ENCODE measurements around the gene IRF9.
"Not testable (repeated sequence)": the region's sequence is repeated elsewhere in the genome, so short reads cannot be mapped to it uniquely, and the experiment has no call there.

Gene IRF9

GRCh38 chr14:24196071-24197055 lies 35.3 kb downstream of the IRF9 start:
- no peak for TF ChIP-seq CTCF (IDR thresholded peaks at IDR 0.05)
- peak overlapping the region; percentile 92 for H3K27ac ChIP-seq

- TF ChIP-seq CTCF (IDR thresholded peaks at IDR 0.05) (no peak), ZFX (IDR thresholded peaks at IDR 0.05; ENCODE audit: borderline replicate concordance) (no peak)
- peak overlapping the region; percentile 92 for H3K27ac ChIP-seq
These were observed 36.0 kb downstream of the IRF9 start for GRCh38 chr14:24197056-24197450.

- TF ChIP-seq ZFX (IDR thresholded peaks at IDR 0.05; ENCODE audit: borderline replicate concordance) (no peak), CTCF (IDR thresholded peaks at IDR 0.05) (no peak)
- no peak overlapping the region for H3K27ac ChIP-seq
These were observed 37.9 kb downstream of the IRF9 start for GRCh38 chr14:24198814-24199524.

GRCh38 chr14:24202538-24202937 lies 41.5 kb downstream of the IRF9 start:
- not testable (repeated sequence) for H3K27ac ChIP-seq

- not testable (repeated sequence) for H3K27ac ChIP-seq
These were observed 42.3 kb downstream of the IRF9 start for GRCh38 chr14:24203249-24203886.

- no peak overlapping the region for H3K27ac ChIP-seq
- TF ChIP-seq CTCF (IDR thresholded peaks at IDR 0.05) (no peak), ZFX (IDR thresholded peaks at IDR 0.05; ENCODE audit: borderline replicate concordance) (no peak)
These were observed 43.4 kb downstream of the IRF9 start for GRCh38 chr14:24204163-24205146.

GRCh38 chr14:24206260-24207103 lies 45.4 kb downstream of the IRF9 start:
- TF ChIP-seq CTCF (IDR thresholded peaks at IDR 0.05) (no peak), ZFX (IDR thresholded peaks at IDR 0.05; ENCODE audit: borderline replicate concordance) (no peak)
- H3K27ac ChIP-seq = no peak overlapping the region
